HepG2 (cell line): Measurements from ENCODE around the gene SLX1A. TPM values are rescaled to one million over a fixed set of nuclear protein-coding genes. Genes with fewer than 3 reads are reported as not detected.

Experiments
- BRCA1 ChIP-seq: sonication (generic); formaldehyde crosslinking; IDR thresholded peaks from 2 replicates; pipeline ENCODE4 v1.4.0; 2020; ENCODE audit warnings: missing genetic modification reagents
- CBX5 ChIP-seq: sonication (generic); formaldehyde crosslinking; IDR thresholded peaks from 2 replicates; pipeline ENCODE4 v1.4.0; 2020; ENCODE audit warnings: missing genetic modification reagents, borderline replicate concordance
- CTCF ChIP-seq: sonication (generic); formaldehyde crosslinking; IDR thresholded peaks from 2 replicates; pipeline ENCODE4 v1.5.0; 2020; ENCODE audit warnings: mild to moderate bottlenecking, missing genetic modification reagents, moderate library complexity
- DBP ChIP-seq: sonication (generic); formaldehyde crosslinking; IDR thresholded peaks from 2 replicates; pipeline ENCODE4 v1.4.0; 2020; ENCODE audit warnings: missing genetic modification reagents; ENCODE audit errors: not compliant biosample characterization
- FIP1L1 ChIP-seq: fragments of 200-400 bp; formaldehyde crosslinking; IDR thresholded peaks from 2 replicates; pipeline ENCODE4 v1.6.1; 2018; ENCODE audit warnings: low read depth, mild to moderate bottlenecking, low read length, moderate library complexity, borderline replicate concordance; ENCODE audit not compliant: insufficient read depth
- FOXK2 ChIP-seq: fragments of 450-650 bp; IDR thresholded peaks from 2 replicates; pipeline ENCODE4 v1.6.1; 2016
- GATAD2A ChIP-seq: IDR thresholded peaks from 2 replicates; pipeline ENCODE4 v1.6.1; 2016
- HES4 ChIP-seq: sonication (generic); formaldehyde crosslinking; IDR thresholded peaks from 2 replicates; pipeline ENCODE4 v1.9.0; 2021; ENCODE audit warnings: mild to moderate bottlenecking, missing genetic modification reagents, borderline replicate concordance
- NR2F6 ChIP-seq, 2 experiments: IDR thresholded peaks; 2 replicates each; pipeline ENCODE4 v1.6.1; 2016; ENCODE audit warnings: antibody characterized with exemption in 1 of 2, mild to moderate bottlenecking in 1 of 2
- RARA ChIP-seq: IDR thresholded peaks from 2 replicates; pipeline ENCODE4 v1.6.1; 2016; ENCODE audit warnings: missing genetic modification reagents, missing compliant biosample characterization
- RXRB ChIP-seq: IDR thresholded peaks from 2 replicates; pipeline ENCODE4 v1.6.1; 2016; ENCODE audit warnings: borderline replicate concordance, missing genetic modification reagents, missing compliant biosample characterization
- SETDB1 ChIP-seq: sonication (generic); formaldehyde crosslinking; IDR thresholded peaks from 2 replicates; pipeline ENCODE4 v1.5.1; 2020; ENCODE audit warnings: missing genetic modification reagents, mild to moderate bottlenecking, borderline replicate concordance
- SNRNP70 ChIP-seq: fragments of 200-400 bp; formaldehyde crosslinking; IDR thresholded peaks from 2 replicates; pipeline ENCODE4 v1.6.1; 2017; ENCODE audit warnings: mild to moderate bottlenecking, low read depth, low read length, moderate library complexity
- THRA ChIP-seq: sonication (generic); formaldehyde crosslinking; IDR thresholded peaks from 2 replicates; pipeline ENCODE4 v1.4.0; 2020; ENCODE audit warnings: missing genetic modification reagents, borderline replicate concordance
- YEATS2 ChIP-seq: sonication (generic); formaldehyde crosslinking; IDR thresholded peaks from 2 replicates; pipeline ENCODE4 v1.4.0; 2020; ENCODE audit warnings: missing genetic modification reagents, borderline replicate concordance
- ZBTB7A ChIP-seq: sonication (generic); formaldehyde crosslinking; IDR thresholded peaks from 2 replicates; pipeline ENCODE4 v1.8.0; 2022; ENCODE audit warnings: mild to moderate bottlenecking, missing genetic modification reagents
- ZHX2 ChIP-seq, 2 experiments: sonication (generic) in 1 of 2; formaldehyde crosslinking in 1 of 2; IDR thresholded peaks; 2 replicates each; pipeline versions ENCODE4 v1.6.1 to v1.9.0; 2014 to 2022; ENCODE audit warnings: antibody characterized with exemption in 1 of 2, borderline replicate concordance in 1 of 2, inconsistent platforms in 1 of 2, low read depth in 1 of 2, missing genetic modification reagents in 1 of 2
- ZKSCAN8 ChIP-seq: IDR thresholded peaks from 2 replicates; pipeline ENCODE4 v1.6.1; 2016; ENCODE audit warnings: borderline replicate concordance, missing genetic modification reagents, missing compliant biosample characterization
- ZNF121 ChIP-seq: sonication (generic); formaldehyde crosslinking; IDR thresholded peaks from 2 replicates; pipeline ENCODE4 v1.5.0; 2020; ENCODE audit warnings: mild to moderate bottlenecking, missing genetic modification reagents
- ZNF839 ChIP-seq: sonication (generic); formaldehyde crosslinking; IDR thresholded peaks from 2 replicates; pipeline ENCODE4 v1.4.0; 2020; ENCODE audit warnings: missing genetic modification reagents, mild to moderate bottlenecking, borderline replicate concordance
- ZSCAN20 ChIP-seq: sonication (generic); formaldehyde crosslinking; IDR thresholded peaks from 2 replicates; pipeline ENCODE4 v1.4.0; 2020; ENCODE audit warnings: missing genetic modification reagents, mild to moderate bottlenecking, borderline replicate concordance
- polyA plus RNA-seq, 8 experiments: library from polyadenylated mRNA; depleted of rRNA in 3 of 8; stranded (reverse) in 7 of 8; unstranded in 1 of 8; fragments of >200 nt; fragmentation: Illumina TruSeq in 4 of 8; extraction: Trizol in 4 of 8; gene quantifications; 2 replicates each; pipeline versions ENCODE4 v1.2.1 to v1.2.3, GENCODE V29; 2011 to 2016; ENCODE audit warnings: low read depth in 4 of 8, missing spikeins in 1 of 8, mixed read lengths in 1 of 8; ENCODE audit not compliant: insufficient read depth in 1 of 8
- total RNA-seq, 5 experiments: library from RNA; depleted of rRNA; stranded (reverse); fragments of >200 nt; fragmentation: Illumina TruSeq; extraction: Trizol; gene quantifications; 2 replicates each; pipeline ENCODE4 v1.2.3, GENCODE V29; 2016; ENCODE audit warnings: low read depth in 1 of 5

The SLX1A gene
- total and polyA plus RNA-seq, 2 of the 13 experiments (the other 11 are each of a cell fraction or from before 2014, with no cell fraction given): 12.0 to 37.1 TPM

- TF ChIP-seq ZHX2 (IDR thresholded peaks at IDR 0.05; ENCODE audit: low read depth) (no peak), ZHX2 (CRISPR knock-in tag; IDR thresholded peaks at IDR 0.05; ENCODE audit: borderline replicate concordance) (no peak), YEATS2 (CRISPR knock-in tag) (no peak), RXRB (CRISPR knock-in tag) (peak; percentile 81), SNRNP70 (no peak), GATAD2A (CRISPR knock-in tag) (no peak), SETDB1 (no peak), FIP1L1 (no peak), THRA (CRISPR knock-in tag) (peak; percentile 93; the same call in 1 of the 2 replicates), BRCA1 (CRISPR knock-in tag) (no peak), RARA (CRISPR knock-in tag) (peak; percentile 74), DBP (CRISPR knock-in tag) (no peak), HES4 (CRISPR knock-in tag) (no peak), ZNF121 (peak; percentile 75), NR2F6 (IDR thresholded peaks at IDR 0.05) (peak; percentile 56), NR2F6 (CRISPR knock-in tag; IDR thresholded peaks at IDR 0.05) (peak; percentile 54; the same call in 1 of the 2 replicates), ZSCAN20 (CRISPR knock-in tag) (no peak), CBX5 (CRISPR knock-in tag) (no peak), FOXK2 (no peak), ZNF839 (CRISPR knock-in tag) (no peak), CTCF (no peak), ZKSCAN8 (CRISPR knock-in tag) (no peak), ZBTB7A (CRISPR knock-in tag) (no peak)
These were observed 38.5 kb upstream of the SLX1A start (continued) for GRCh38 chr16:30155188-30155587.
